Stimulated activated CD8-positive, alpha-beta memory T cell treated with anti-CD3 and anti-CD28 coated beads, Interleukin-15, amount 100 ng/mL, for 4 hours (primary cell): Measurements from ENCODE around the gene STMN3.
"Not testable (repeated sequence)": the region's sequence is repeated elsewhere in the genome, so short reads cannot be mapped to it uniquely, and the experiment has no call there.

Experiments used
- DNase-seq, 2 donors: peaks; one replicate each; pipeline ENCODE4 v3.0.0-alpha.2; 2020; ENCODE audit warnings: low read depth in 2 of 2

The STMN3 gene

GRCh38 chr20:63617092-63617875 is 35.9 kb downstream of the STMN3 start:
- DNase-seq = no peak

- not testable (repeated sequence) for DNase-seq
These were observed 39.2 kb downstream of the STMN3 start for GRCh38 chr20:63613863-63614594.

- no peak for DNase-seq
These were observed 40.8 kb downstream of the STMN3 start for GRCh38 chr20:63612276-63612931.

- DNase-seq = no peak
These were observed 41.6 kb downstream of the STMN3 start for GRCh38 chr20:63611646-63612045.

- no peak for DNase-seq
These were observed 42.4 kb downstream of the STMN3 start for GRCh38 chr20:63610581-63611435.

- DNase-seq = no peak
These were observed 46.5 kb downstream of the STMN3 start for GRCh38 chr20:63606686-63607085.

- no peak for DNase-seq
These were observed 50.9 kb downstream of the STMN3 start for GRCh38 chr20:63602321-63602720.

GRCh38 chr20:63601679-63602078 is 51.5 kb downstream of the STMN3 start:
- DNase-seq = not testable (repeated sequence)

GRCh38 chr20:63599396-63600050 is 53.7 kb downstream of the STMN3 start:
- DNase-seq = no peak

GRCh38 chr20:63598479-63599395 is 54.5 kb downstream of the STMN3 start:
- DNase-seq = no peak

- DNase-seq = no peak
These were observed 55.4 kb downstream of the STMN3 start for GRCh38 chr20:63597651-63598478.

GRCh38 chr20:63596423-63596822 is 56.8 kb downstream of the STMN3 start:
- DNase-seq = no peak

GRCh38 chr20:63595416-63596127 is 57.7 kb downstream of the STMN3 start:
- no peak for DNase-seq

GRCh38 chr20:63594043-63594561 is 59.1 kb downstream of the STMN3 start:
- DNase-seq = no peak

- DNase-seq = no peak
These were observed 60.6 kb downstream of the STMN3 start for GRCh38 chr20:63592661-63593060.

- DNase-seq = no peak
These were observed 61.4 kb downstream of the STMN3 start for GRCh38 chr20:63591786-63592355.

GRCh38 chr20:63591147-63591533 is 62.1 kb downstream of the STMN3 start:
- no peak for DNase-seq
